HepG2 (cell line): ENCODE data around the gene ARCN1. TPM values are rescaled to one million over a fixed set of nuclear protein-coding genes. Genes with fewer than 3 reads are reported as not detected.

Experiments
- ARID5B ChIP-seq: IDR thresholded peaks from 2 replicates; pipeline ENCODE4 v1.4.0; 2020; ENCODE audit warnings: mild to moderate bottlenecking, missing genetic modification reagents
- BORCS8-MEF2B ChIP-seq: sonication (generic); formaldehyde crosslinking; IDR thresholded peaks from 2 replicates; pipeline ENCODE4 v1.8.0; 2022; ENCODE audit warnings: mild to moderate bottlenecking, missing genetic modification reagents
- KLF6 ChIP-seq: IDR thresholded peaks from 2 replicates; pipeline ENCODE4 v1.8.0; 2016; ENCODE audit warnings: missing biosample characterization, missing genetic modification reagents
- SIX1 ChIP-seq: sonication (generic); formaldehyde crosslinking; IDR thresholded peaks from 2 replicates; pipeline ENCODE4 v1.4.0; 2020; ENCODE audit warnings: missing genetic modification reagents, borderline replicate concordance
- ZNF761 ChIP-seq: sonication (generic); formaldehyde crosslinking; conservative IDR thresholded peaks from 2 replicates; pipeline ENCODE4 v1.4.0; 2020; ENCODE audit warnings: mild to moderate bottlenecking, missing genetic modification reagents
- ZNF800 ChIP-seq: sonication (generic); formaldehyde crosslinking; IDR thresholded peaks from 2 replicates; pipeline ENCODE4 v1.4.0; 2020; ENCODE audit warnings: missing genetic modification reagents
- polyA plus RNA-seq, 8 experiments: library from polyadenylated mRNA; depleted of rRNA in 3 of 8; stranded (reverse) in 7 of 8; unstranded in 1 of 8; fragments of >200 nt; fragmentation: Illumina TruSeq in 4 of 8; extraction: Trizol in 4 of 8; gene quantifications; 2 replicates each; pipeline versions ENCODE4 v1.2.1 to v1.2.3, GENCODE V29; 2011 to 2016; ENCODE audit warnings: low read depth in 4 of 8, missing spikeins in 1 of 8, mixed read lengths in 1 of 8; ENCODE audit not compliant: insufficient read depth in 1 of 8
- total RNA-seq, 5 experiments: library from RNA; depleted of rRNA; stranded (reverse); fragments of >200 nt; fragmentation: Illumina TruSeq; extraction: Trizol; gene quantifications; 2 replicates each; pipeline ENCODE4 v1.2.3, GENCODE V29; 2016; ENCODE audit warnings: low read depth in 1 of 5

The ARCN1 gene
- total and polyA plus RNA-seq, 2 of the 13 experiments (the other 11 are each of a cell fraction or from before 2014, with no cell fraction given): 148 to 200 TPM

- TF ChIP-seq SIX1 (CRISPR knock-in tag) (no peak), ARID5B (CRISPR knock-in tag) (no peak), ZNF800 (CRISPR knock-in tag) (no peak), KLF6 (CRISPR knock-in tag) (no peak), BORCS8-MEF2B (CRISPR knock-in tag) (no peak), ZNF761 (CRISPR knock-in tag) (no peak)
- TF ChIP-seq, all 625 proteins: peak for 0
These were observed 15.7 kb downstream of the ARCN1 start (continued) for GRCh38 chr11:118587952-118588351.
